HG03354 (cell line): ENCODE results near the gene GART.
"Not testable (repeated sequence)": the region's sequence is repeated elsewhere in the genome, so short reads cannot be mapped to it uniquely, and the experiment has no call there.

Experiments used
- ATAC-seq: cut with Tn5 transposase; IDR thresholded peaks from one replicate; pipeline ENCODE4 v1.9.1; 2021; ENCODE audit warnings: mild to moderate bottlenecking; ENCODE audit not compliant: unreplicated experiment, poor library complexity, severe bottlenecking

Gene GART

DNA sequence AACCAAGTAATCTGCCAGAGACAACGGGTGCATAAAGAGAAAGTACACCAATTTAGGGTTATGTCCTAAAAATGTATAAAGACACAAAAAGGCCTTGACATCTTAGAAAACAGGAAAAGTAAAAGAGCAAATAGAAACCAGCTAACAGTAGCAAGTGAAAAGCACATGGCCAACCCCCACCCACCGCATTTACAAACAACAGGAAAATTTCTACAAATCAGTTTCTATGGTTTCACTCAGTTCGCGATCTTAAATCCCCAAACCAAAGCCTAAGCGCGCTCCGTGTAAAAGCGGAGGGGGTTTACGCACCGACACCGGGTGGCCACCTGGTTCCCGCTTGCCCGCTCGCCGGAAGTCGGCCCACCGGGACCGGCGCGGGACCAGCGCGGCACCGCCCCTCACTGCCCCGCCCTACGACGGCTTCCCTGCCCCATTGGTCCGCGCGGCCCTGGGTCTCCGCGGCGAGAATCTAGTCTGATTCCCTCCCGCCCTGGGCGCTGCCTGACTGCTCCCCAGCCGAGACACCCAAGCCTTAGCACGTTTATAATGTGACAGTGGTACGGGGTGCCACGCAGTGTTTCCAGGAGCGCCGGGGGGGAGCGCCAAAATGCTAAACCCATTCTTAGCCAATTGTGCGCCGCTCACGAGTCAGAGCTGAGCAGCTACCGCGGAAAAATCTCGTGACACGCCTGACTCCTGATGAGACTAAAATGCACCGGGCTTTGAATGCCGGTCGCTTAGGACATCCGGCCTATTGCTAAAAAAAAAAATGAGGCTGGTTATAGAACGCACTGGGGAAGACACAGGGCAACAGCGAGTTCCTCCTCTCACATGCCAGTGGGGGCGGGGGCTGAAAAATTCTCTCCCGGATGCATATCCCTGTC is at the start of gene GART:
TSS of gene GART (minus strand) at position 362 of the 884 bp plus-strand sequence. CDS start 2,802 bp downstream, outside the sequence.
- ATAC-seq, result peak; percentile 55

GRCh38 chr21:33588485-33589335 is 46.8 kb upstream of the GART start, which contains the start of gene DONSON:
TSS of gene DONSON (minus strand) at chr21:33588684. CDS start at chr21:33588641, 43 bp downstream.
- peak; percentile 89 for ATAC-seq

DNA sequence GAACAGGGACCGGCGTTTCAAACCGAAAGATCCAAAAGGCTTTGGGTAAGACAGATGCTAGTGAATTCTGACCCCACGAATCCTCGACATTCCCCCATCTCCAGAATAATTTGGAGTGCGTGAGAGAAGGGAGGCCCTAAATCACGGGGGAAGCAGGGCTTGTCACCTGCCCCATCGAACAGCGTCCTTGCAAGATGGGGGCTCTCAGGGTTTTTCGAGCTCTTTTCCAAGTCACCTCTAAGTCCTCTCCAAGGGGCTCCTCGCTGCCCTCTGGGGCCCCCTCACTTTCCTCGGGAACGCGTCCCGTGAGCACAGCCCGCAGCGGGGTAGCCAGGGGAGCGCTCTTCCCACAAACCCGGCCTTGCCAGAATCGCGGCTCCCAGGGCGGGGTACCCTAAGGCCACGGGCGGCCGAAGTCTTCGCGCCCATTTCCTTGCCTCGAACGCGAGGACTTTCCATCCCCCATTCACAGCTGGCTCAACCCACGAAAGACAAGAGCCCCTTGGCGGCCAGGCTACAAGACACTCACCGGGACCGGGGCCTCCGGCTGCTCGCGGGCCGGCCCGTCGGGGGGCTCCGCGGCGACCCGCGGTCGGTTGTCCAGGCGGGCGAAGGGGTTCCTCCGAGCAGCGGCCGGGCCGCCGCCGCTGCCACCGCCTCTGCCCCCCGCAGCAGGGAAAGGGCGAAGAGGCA is 46.0 kb upstream of the GART start:
- peak; percentile 54 for ATAC-seq

DNA sequence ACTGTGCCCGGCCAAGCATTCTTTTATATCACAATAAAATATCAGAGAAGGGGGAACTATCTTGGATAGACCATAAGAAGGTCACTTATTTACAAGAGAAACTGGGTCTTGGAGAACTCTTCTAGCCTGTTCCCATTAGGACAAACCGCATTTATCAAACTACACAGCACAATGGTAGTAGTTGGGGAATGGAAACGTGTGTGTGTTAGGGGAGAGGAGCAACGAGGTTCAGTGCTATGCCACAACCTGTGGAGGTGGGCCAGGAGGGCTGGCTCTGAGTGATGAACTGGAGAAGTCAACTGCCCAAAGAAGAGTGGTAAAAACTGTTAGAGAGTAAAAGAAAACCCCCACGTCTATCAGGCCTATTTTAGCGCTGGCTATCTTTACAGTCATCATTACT is 45.0 kb upstream of the GART start:
- no peak for ATAC-seq

GRCh38 chr21:33584455-33584854 is 42.5 kb upstream of the GART start:
- ATAC-seq, result no peak

- no peak for ATAC-seq
These were observed 37.1 kb upstream of the GART start for GRCh38 chr21:33578959-33579542.

GRCh38 chr21:33578214-33578613 is 36.3 kb upstream of the GART start:
- no peak for ATAC-seq

GRCh38 chr21:33576741-33577141 is 34.8 kb upstream of the GART start:
- ATAC-seq, result not testable (repeated sequence)

DNA sequence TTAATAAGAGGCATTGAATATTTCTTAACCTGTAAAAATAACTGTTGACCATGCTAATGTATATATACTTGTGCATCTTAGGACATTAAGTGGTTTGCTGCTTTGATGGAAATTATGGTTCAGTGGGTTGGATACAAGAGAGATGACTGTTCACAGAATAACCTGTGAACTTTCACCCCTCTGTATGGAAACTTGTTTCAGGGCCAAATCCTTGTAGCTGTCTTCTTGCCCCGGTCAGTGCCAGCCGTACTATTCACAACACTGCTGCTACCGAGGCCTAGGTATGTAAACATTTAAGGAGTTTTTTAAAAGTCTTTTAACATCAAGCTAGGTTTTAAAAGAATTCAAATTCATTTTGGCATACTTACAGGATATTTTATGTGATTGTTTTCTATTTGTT is 30.4 kb upstream of the GART start:
- ATAC-seq, result no peak

- no peak for ATAC-seq
These were observed 28.1 kb upstream of the GART start for GRCh38 chr21:33569991-33570390.

DNA sequence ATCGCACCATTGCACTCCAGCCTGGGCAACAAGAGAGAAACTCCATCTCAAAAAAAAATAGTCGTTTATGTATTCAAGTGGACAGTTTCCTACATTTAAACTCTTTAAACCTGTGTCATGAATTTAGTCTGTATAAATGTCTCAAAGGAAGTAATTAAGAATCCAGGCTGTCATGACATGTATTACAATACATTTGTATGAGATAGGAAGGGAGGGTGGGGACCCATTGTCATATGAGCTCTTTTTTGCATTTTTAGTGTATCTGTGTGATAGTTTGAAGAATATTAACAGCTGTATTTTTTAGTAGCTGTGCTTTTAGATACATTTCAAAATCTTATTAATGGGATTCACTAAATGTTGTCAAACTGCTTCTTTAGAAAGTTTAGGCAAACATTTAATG is 26.5 kb upstream of the GART start:
- ATAC-seq, result no peak

DNA sequence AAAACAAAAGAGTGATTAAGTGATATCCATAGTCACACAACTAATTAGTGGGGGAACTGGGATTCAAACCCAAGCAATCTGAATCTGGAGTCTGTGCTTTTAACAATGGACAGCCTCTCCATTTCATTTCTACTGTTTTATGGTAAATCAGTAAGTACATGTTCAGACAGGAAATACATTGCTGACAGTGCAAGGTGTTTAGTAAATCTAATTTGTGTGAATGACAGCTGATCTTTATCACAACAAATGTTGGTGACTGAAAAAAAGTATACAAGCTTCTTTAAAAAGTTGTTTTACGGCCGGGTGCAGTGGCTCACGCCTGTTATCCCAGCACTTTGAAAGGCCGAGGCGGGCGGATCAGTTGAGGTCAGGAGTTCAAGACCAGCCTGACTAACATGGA is 26.0 kb upstream of the GART start:
- ATAC-seq, result no peak

DNA sequence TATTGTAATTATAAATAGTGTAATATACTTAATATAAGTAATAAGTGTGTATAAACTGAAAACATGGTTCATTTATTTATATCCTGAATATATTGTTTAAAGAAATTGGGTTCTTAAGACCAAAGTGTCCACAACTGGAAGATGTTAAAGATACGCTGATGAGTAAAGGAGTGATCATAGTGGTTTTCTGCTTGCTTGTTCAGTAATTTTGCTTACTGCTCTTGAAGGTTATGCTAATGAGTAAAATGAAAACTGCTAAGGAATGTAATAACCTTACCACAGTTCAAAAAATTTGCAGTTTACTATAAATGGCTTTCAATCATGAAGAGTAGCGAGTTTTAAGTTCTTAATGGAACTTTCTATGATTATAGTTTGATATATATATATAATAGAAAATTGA is 24.6 kb upstream of the GART start:
- ATAC-seq, result no peak

DNA sequence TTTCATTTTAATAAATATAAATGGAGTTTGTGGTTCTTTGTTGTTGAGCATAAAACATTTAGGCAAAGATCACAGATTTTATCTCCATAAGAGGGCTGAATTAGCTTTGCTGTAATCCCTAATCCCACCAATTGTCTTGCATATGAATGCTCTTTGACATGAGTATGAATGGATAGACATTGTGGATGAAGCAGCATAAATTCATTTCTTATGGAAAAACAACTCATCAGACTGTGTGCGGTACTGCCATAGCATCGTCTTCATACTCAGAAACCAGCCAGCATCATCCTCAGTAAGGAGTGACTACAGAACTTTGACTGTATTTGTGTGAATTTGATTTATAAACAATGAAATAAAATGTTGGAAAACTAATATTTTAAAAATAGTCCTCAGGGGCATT is 20.5 kb upstream of the GART start:
- no peak for ATAC-seq

DNA sequence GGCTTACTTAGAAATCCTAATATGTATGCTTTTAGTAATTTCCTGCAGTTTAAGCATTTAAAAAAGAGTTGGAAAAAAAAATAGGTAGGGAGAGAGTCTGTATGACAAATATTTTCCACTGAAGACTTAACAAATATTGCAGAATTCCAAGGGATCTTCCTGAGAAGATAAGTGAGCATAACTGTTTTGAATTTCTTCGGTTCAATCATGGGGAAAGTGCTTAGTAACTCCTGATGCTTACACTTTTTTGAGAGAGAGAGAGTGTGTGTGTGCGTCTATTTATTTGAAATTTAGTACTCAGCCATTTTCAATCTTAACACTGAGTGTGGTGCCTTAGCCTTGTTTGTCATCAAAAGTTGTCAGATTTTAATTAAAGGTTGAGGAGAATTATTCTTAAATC is 19.5 kb upstream of the GART start:
- no peak for ATAC-seq

- no peak for ATAC-seq
These were observed 19.0 kb upstream of the GART start for GRCh38 chr21:33560965-33561364.

- no peak for ATAC-seq
These were observed 17.9 kb upstream of the GART start for GRCh38 chr21:33559813-33560212.

DNA sequence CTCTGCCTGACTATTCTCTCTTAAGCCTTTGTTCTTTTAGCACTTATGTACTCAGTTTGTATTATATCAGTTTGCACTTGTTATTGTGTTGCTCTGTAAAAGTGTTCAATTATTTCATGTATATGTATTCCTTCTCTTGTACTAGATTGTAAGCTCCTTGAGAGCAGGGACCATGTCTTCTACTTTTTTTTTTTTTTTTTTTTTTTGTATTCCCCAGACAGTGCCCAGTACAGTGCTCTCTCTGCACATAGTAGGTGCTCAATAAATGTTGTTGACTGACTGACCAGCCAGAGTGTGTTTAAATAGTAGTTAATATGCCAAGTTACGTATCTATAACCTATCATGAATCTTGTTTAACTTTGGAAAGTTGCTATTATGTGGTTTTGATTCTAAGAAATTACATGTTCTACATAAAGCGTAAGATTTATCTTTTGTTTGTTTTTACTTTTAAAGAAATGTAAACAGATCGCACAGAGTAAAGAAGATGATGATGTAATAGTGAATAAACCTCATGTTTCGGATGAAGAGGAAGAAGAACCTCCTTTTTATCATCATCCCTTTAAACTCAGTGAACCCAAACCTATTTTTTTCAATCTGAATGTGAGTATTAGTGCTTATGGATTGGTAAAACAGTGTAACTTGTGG is 17.0 kb upstream of the GART start:
- no peak for ATAC-seq

GRCh38 chr21:33557447-33557846 is 15.5 kb upstream of the GART start:
- no peak for ATAC-seq
